Measurements from ENCODE around the gene CSRP1.

Gene CSRP1

GRCh38 chr1:201536558-201536957 lies 29.6 kb upstream of the CSRP1 start:
- no peak for TF ChIP-seq CTCF (conservative IDR thresholded peaks at IDR 0.05; ENCODE audit: low read depth, low read length)
- no peak for DNase-seq (ENCODE audit: low read depth)
- H3K4me3 ChIP-seq (ENCODE audit: low read length), result no peak overlapping the region

- TF ChIP-seq CTCF (conservative IDR thresholded peaks at IDR 0.05; ENCODE audit: low read depth, low read length), result no peak
- no peak overlapping the region for H3K4me3 ChIP-seq (ENCODE audit: low read length)
- DNase-seq (ENCODE audit: low read depth), result no peak
Measured at GRCh38 chr1:201535919-201536245, 29.0 kb upstream of the CSRP1 start.

- H3K4me3 ChIP-seq (ENCODE audit: low read length), result no peak overlapping the region
- no peak for DNase-seq (ENCODE audit: low read depth)
Measured at GRCh38 chr1:201535046-201535918, 28.4 kb upstream of the CSRP1 start.

GRCh38 chr1:201533836-201534235 lies 26.9 kb upstream of the CSRP1 start:
- no peak for TF ChIP-seq CTCF (conservative IDR thresholded peaks at IDR 0.05; ENCODE audit: low read depth, low read length)
- no peak for DNase-seq (ENCODE audit: low read depth)
- H3K4me3 ChIP-seq (ENCODE audit: low read length), result no peak overlapping the region

More at GRCh38 chr1:201535046-201535918, 28.4 kb upstream of the CSRP1 start:
- no peak for TF ChIP-seq CTCF (conservative IDR thresholded peaks at IDR 0.05; ENCODE audit: low read depth, low read length)

- H3K4me3 ChIP-seq (ENCODE audit: low read length), result no peak overlapping the region
- TF ChIP-seq CTCF (conservative IDR thresholded peaks at IDR 0.05; ENCODE audit: low read depth, low read length), result no peak
- DNase-seq (ENCODE audit: low read depth), result no peak
Measured at GRCh38 chr1:201531551-201532425, 24.9 kb upstream of the CSRP1 start.

GRCh38 chr1:201530741-201531531 lies 24.0 kb upstream of the CSRP1 start:
- peak; percentile 92 for TF ChIP-seq CTCF (conservative IDR thresholded peaks at IDR 0.05; ENCODE audit: low read depth, low read length)
- H3K4me3 ChIP-seq (ENCODE audit: low read length), result no peak overlapping the region
- DNase-seq (ENCODE audit: low read depth), result no peak
